H9 (cell line): ENCODE results near the gene HILPDA. TPM values are rescaled to one million over a fixed set of nuclear protein-coding genes. Genes with fewer than 3 reads are reported as not detected.
"Not testable (repeated sequence)": the region's sequence is repeated elsewhere in the genome, so short reads cannot be mapped to it uniquely, and the experiment has no call there.

Experiments used
- DNase-seq: peaks from one replicate; pipeline ENCODE4 v3.0.0-alpha.2; 2017
- H2AFZ ChIP-seq: one replicate; pipeline ENCODE4 v1.6.1; 2013; ENCODE audit warnings: mild to moderate bottlenecking, low read length, control low read depth, moderate library complexity
- H2AK5ac ChIP-seq: 2 replicates; pipeline ENCODE4 v1.6.1; 2013; ENCODE audit warnings: low read length, control low read depth, mixed read lengths; ENCODE audit not compliant: insufficient read length
- H2BK120ac ChIP-seq: one replicate; pipeline ENCODE4 v1.6.1; 2013; ENCODE audit warnings: low read depth, mild to moderate bottlenecking, low read length, control low read depth, inconsistent platforms; ENCODE audit not compliant: poor library complexity, severe bottlenecking
- H2BK12ac ChIP-seq: 2 replicates; pipeline ENCODE4 v1.6.1; 2013; ENCODE audit warnings: low read length, control low read depth, mixed read lengths, low read depth; ENCODE audit not compliant: insufficient read length
- H2BK15ac ChIP-seq: 2 replicates; pipeline ENCODE4 v1.6.1; 2013; ENCODE audit warnings: low read depth, low read length, control low read depth
- H2BK20ac ChIP-seq: one replicate; pipeline ENCODE4 v1.6.1; 2013; ENCODE audit warnings: low read depth, mild to moderate bottlenecking, low read length, control low read depth, inconsistent platforms; ENCODE audit not compliant: poor library complexity, severe bottlenecking
- H2BK5ac ChIP-seq: 2 replicates; pipeline ENCODE4 v1.6.1; 2013; ENCODE audit warnings: low read length, control low read depth, mixed read lengths; ENCODE audit not compliant: insufficient read length
- H3K14ac ChIP-seq: 2 replicates; pipeline ENCODE4 v1.6.1; 2013; ENCODE audit warnings: low read length, control low read depth; ENCODE audit not compliant: insufficient read depth
- H3K18ac ChIP-seq: 2 replicates; pipeline ENCODE4 v1.6.1; 2013; ENCODE audit warnings: low read depth, mild to moderate bottlenecking, mixed read lengths, low read length, control low read depth; ENCODE audit not compliant: insufficient read length
- H3K23ac ChIP-seq: 2 replicates; pipeline ENCODE4 v1.6.1; 2013; ENCODE audit warnings: low read length, control low read depth, mixed read lengths, low read depth; ENCODE audit not compliant: insufficient read length
- H3K23me2 ChIP-seq: 2 replicates; pipeline ENCODE4 v1.6.1; 2013; ENCODE audit warnings: low read depth, mild to moderate bottlenecking, mixed read lengths, low read length, control low read depth; ENCODE audit not compliant: insufficient read length, poor library complexity, severe bottlenecking
- H3K27ac ChIP-seq: 2 replicates; pipeline ENCODE4 v1.5.1; 2013; ENCODE audit warnings: low read length, control low read depth, mixed read lengths, low read depth; ENCODE audit not compliant: insufficient read length
- H3K27me3 ChIP-seq: 2 replicates; pipeline ENCODE4 v1.6.1; 2013; ENCODE audit warnings: low read length, control low read depth, inconsistent platforms; ENCODE audit not compliant: insufficient read depth
- H3K4ac ChIP-seq: 2 replicates; pipeline ENCODE4 v1.6.1; 2013; ENCODE audit warnings: low read depth, mild to moderate bottlenecking, control low read depth, inconsistent platforms, low read length, moderate library complexity
- H3K4me1 ChIP-seq: 2 replicates; pipeline ENCODE4 v1.6.1; 2013; ENCODE audit warnings: low read length, control low read depth, inconsistent platforms; ENCODE audit not compliant: insufficient read depth
- H3K4me2 ChIP-seq: 2 replicates; pipeline ENCODE4 v1.6.1; 2013; ENCODE audit warnings: low read length, control low read depth, mixed read lengths; ENCODE audit not compliant: insufficient read length, insufficient read depth
- H3K56ac ChIP-seq: 2 replicates; pipeline ENCODE4 v1.6.1; 2013; ENCODE audit warnings: low read depth, mild to moderate bottlenecking, mixed read lengths, low read length, control low read depth; ENCODE audit not compliant: insufficient read length
- H3K79me1 ChIP-seq: 2 replicates; pipeline ENCODE4 v1.6.1; 2013; ENCODE audit warnings: low read depth, mild to moderate bottlenecking, moderate library complexity, low read length, control low read depth, inconsistent platforms; ENCODE audit not compliant: insufficient read depth, poor library complexity, severe bottlenecking
- H3K79me2 ChIP-seq: 2 replicates; pipeline ENCODE4 v1.6.1; 2013; ENCODE audit warnings: low read length, control low read depth, inconsistent platforms; ENCODE audit not compliant: insufficient read depth
- H3K9ac ChIP-seq: 2 replicates; pipeline ENCODE4 v1.6.1; 2013; ENCODE audit warnings: low read length, control low read depth, mixed read lengths; ENCODE audit not compliant: insufficient read length; ENCODE audit errors: extremely low read depth
- H3K9me3 ChIP-seq: one replicate; pipeline ENCODE4 v1.6.1; 2013; ENCODE audit warnings: low read depth, low read length, inconsistent platforms; ENCODE audit not compliant: control insufficient read depth
- H3T11ph ChIP-seq: one replicate; pipeline ENCODE4 v1.6.1; 2013; ENCODE audit warnings: mild to moderate bottlenecking, low read length, control low read depth, inconsistent platforms
- H4K20me1 ChIP-seq: one replicate; pipeline ENCODE4 v1.6.1; 2013; ENCODE audit not compliant: control insufficient read depth, insufficient read length, insufficient read depth
- H4K5ac ChIP-seq: 2 replicates; pipeline ENCODE4 v1.6.1; 2013; ENCODE audit warnings: low read depth, mild to moderate bottlenecking, mixed read lengths, low read length, control low read depth; ENCODE audit not compliant: insufficient read length
- H4K8ac ChIP-seq: replicated peaks from 2 replicates; pipeline ENCODE4 v1.6.1; 2013; ENCODE audit warnings: low read length, control low read depth, mixed read lengths, low read depth; ENCODE audit not compliant: insufficient read length
- H4K91ac ChIP-seq: 2 replicates; pipeline ENCODE4 v1.6.1; 2013; ENCODE audit warnings: low read depth, mild to moderate bottlenecking, moderate library complexity, mixed read lengths, low read length, control low read depth; ENCODE audit not compliant: insufficient read length
- H3K27ac Mint-ChIP-seq, 3 experiments: 2 replicates in 2 of 3; 3 replicates in 1 of 3; pipeline ENCODE4 v1.8.0; 2020 to 2021; ENCODE audit warnings: mixed read lengths in 3 of 3, mild to moderate bottlenecking in 1 of 3, moderate library complexity in 1 of 3
- H3K27me3 Mint-ChIP-seq: 2 replicates; pipeline ENCODE4 v1.8.0; 2021; ENCODE audit warnings: low read depth, mild to moderate bottlenecking, moderate library complexity, mixed read lengths
- H3K36me3 Mint-ChIP-seq, 3 experiments: 2 replicates in 2 of 3; 3 replicates in 1 of 3; pipeline ENCODE4 v1.8.0; 2020 to 2021; ENCODE audit warnings: low read depth in 3 of 3, mixed read lengths in 3 of 3; ENCODE audit not compliant: insufficient read depth in 1 of 3
- H3K4me1 Mint-ChIP-seq, 2 experiments: 2 replicates each; pipeline ENCODE4 v1.8.0; 2020; ENCODE audit warnings: mixed read lengths in 2 of 2
- H3K4me3 Mint-ChIP-seq, 2 experiments: 2 replicates in 1 of 2; 3 replicates in 1 of 2; pipeline ENCODE4 v1.8.0; 2020 to 2021; ENCODE audit warnings: mild to moderate bottlenecking in 2 of 2, mixed read lengths in 2 of 2, moderate library complexity in 1 of 2
- H3K9me3 Mint-ChIP-seq, 2 experiments: 2 replicates in 1 of 2; 3 replicates in 1 of 2; pipeline ENCODE4 v1.8.0; 2020; ENCODE audit warnings: mild to moderate bottlenecking in 2 of 2, mixed read lengths in 2 of 2, moderate library complexity in 1 of 2
- WGBS: extraction: QIAGEN DNeasy Blood & Tissue Kit; methylation state at CpG from one replicate; pipeline ENCODE4 v1.1.7; 2013; ENCODE audit warnings: missing lambda C conversion rate, low lambda C conversion rate, mixed read lengths; ENCODE audit not compliant: insufficient read length; ENCODE audit errors: extremely low coverage; 5-methylcytosine and 5-hydroxymethylcytosine counted together
- total RNA-seq: library from RNA; stranded (reverse); gene quantifications from 2 replicates; pipeline ENCODE4 v1.2.1, GENCODE V29; 2021
- TF ChIP-seq, protein P1 (sequence below): fragments of 200-600 bp; sonication (generic); conservative IDR thresholded peaks from 3 replicates; pipeline ENCODE4 v1.8.0; 2021; ENCODE audit warnings: antibody characterized with exemption, mild to moderate bottlenecking

Gene HILPDA
- total RNA-seq, 1 experiment from 2014 or later: 23.3 TPM

GRCh38 chr7:128462460-128462859 is 6.8 kb downstream of the HILPDA start:
- Histone ChIP-seq H2BK5ac (no peak overlapping the region), H3K79me2 (peaks cover 3% of the 10 kb centered on the region; the same call in 1 of the 2 replicates), H2BK120ac (no peak overlapping the region), H3T11ph (no peak overlapping the region), H3K23ac (no peak overlapping the region), H2AK5ac (no peak overlapping the region), H3K79me1 (no peaks in the 10 kb centered on the region), H3K56ac (no peak overlapping the region), H3K23me2 (no peaks in the 10 kb centered on the region), H3K4ac (no peak overlapping the region), H3K14ac (no peak overlapping the region), H3K9me3 (no peaks in the 10 kb centered on the region), H2BK12ac (no peak overlapping the region), H3K18ac (no peak overlapping the region), H2BK15ac (no peak overlapping the region), H3K9ac (no peak overlapping the region), H2BK20ac (no peak overlapping the region), H3K27ac (no peak overlapping the region), H4K20me1 (no peaks in the 10 kb centered on the region), H3K4me2 (no peak overlapping the region), H4K8ac (no peak overlapping the region), H4K91ac (no peak overlapping the region), H4K5ac (no peak overlapping the region), H2AFZ (no peak overlapping the region), H3K27me3 (no peaks in the 10 kb centered on the region), H3K4me1 (no peaks in the 10 kb centered on the region)
- no peak for DNase-seq
- Mint-ChIP-seq H3K4me1 (peaks cover 24 to 27% of the 10 kb centered on the region in 2 experiments), H3K9me3 (peaks cover 10 to 14% of the 10 kb centered on the region in 2 experiments), H3K27me3 (no peaks in the 10 kb centered on the region), H3K36me3 (peaks cover 21 to 49% (median 38%) of the 10 kb centered on the region in 3 experiments), H3K4me3 (no peak overlapping the region; a peak in 1 of 5 replicates), H3K27ac (no peak overlapping the region)
- TF ChIP-seq, protein P1, sequence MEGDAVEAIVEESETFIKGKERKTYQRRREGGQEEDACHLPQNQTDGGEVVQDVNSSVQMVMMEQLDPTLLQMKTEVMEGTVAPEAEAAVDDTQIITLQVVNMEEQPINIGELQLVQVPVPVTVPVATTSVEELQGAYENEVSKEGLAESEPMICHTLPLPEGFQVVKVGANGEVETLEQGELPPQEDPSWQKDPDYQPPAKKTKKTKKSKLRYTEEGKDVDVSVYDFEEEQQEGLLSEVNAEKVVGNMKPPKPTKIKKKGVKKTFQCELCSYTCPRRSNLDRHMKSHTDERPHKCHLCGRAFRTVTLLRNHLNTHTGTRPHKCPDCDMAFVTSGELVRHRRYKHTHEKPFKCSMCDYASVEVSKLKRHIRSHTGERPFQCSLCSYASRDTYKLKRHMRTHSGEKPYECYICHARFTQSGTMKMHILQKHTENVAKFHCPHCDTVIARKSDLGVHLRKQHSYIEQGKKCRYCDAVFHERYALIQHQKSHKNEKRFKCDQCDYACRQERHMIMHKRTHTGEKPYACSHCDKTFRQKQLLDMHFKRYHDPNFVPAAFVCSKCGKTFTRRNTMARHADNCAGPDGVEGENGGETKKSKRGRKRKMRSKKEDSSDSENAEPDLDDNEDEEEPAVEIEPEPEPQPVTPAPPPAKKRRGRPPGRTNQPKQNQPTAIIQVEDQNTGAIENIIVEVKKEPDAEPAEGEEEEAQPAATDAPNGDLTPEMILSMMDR: no peak
- no CpG with 5 or more reads among the region's 5 CpGs for WGBS

DNA sequence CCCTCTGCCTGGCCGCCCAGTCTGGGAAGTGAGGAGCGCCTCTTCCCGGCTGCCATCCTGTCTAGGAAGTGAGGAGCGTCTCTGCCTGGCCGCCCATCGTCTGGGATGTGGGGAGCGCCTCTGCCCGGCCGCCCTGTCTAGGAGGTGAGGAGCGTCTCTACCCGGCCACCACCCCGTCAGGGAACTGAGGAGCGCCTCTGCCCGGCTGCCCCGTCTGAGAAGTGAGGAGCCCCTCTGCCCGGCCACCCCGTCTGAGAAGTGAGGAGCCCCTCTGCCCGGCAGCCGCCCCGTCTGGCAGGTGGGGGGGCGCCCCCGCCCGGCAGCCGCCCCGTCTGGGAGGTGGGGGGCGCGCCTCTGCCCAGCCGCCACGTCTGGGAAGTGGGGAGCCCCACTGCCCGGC is 7.7 kb downstream of the HILPDA start:
- not testable (repeated sequence) for H3T11ph ChIP-seq, H2BK5ac ChIP-seq, H3K27me3 ChIP-seq, H3K27me3 Mint-ChIP-seq, H3K14ac ChIP-seq, H3K79me1 ChIP-seq, H4K8ac ChIP-seq, H2AK5ac ChIP-seq, H2BK120ac ChIP-seq, H3K23me2 ChIP-seq, H3K4me2 ChIP-seq, H2AFZ ChIP-seq, DNase-seq, H3K9ac ChIP-seq, H3K9me3 ChIP-seq, H3K4ac ChIP-seq, H3K18ac ChIP-seq, H2BK20ac ChIP-seq, H2BK12ac ChIP-seq, H3K27ac ChIP-seq, H4K20me1 ChIP-seq, H3K27ac Mint-ChIP-seq, H3K79me2 ChIP-seq, H3K4me1 ChIP-seq, H3K56ac ChIP-seq, H4K5ac ChIP-seq, H4K91ac ChIP-seq, H3K23ac ChIP-seq, H3K4me3 Mint-ChIP-seq, H2BK15ac ChIP-seq
- peaks cover 15 to 40% (median 29%) of the 10 kb centered on the region in 3 experiments; a peak in 6 of 7 replicates for H3K36me3 Mint-ChIP-seq
- peaks cover 18% of the 10 kb centered on the region in 2 experiments for H3K4me1 Mint-ChIP-seq
- no CpG with 5 or more reads among the region's 30 CpGs for whole genome bisulfite sequencing
- H3K9me3 Mint-ChIP-seq: peaks cover 10 to 14% of the 10 kb centered on the region in 2 experiments
